ENCODE data around the gene KRTAP10-4. TPM values are rescaled to one million over a fixed set of nuclear protein-coding genes. Genes with fewer than 3 reads are reported as not detected.
A peak's percentile ranks its signal among the peaks of the same experiment; 100 is the strongest.

The KRTAP10-4 gene
- total RNA-seq, 1 donor from 2014 or later = not detected

DNA sequence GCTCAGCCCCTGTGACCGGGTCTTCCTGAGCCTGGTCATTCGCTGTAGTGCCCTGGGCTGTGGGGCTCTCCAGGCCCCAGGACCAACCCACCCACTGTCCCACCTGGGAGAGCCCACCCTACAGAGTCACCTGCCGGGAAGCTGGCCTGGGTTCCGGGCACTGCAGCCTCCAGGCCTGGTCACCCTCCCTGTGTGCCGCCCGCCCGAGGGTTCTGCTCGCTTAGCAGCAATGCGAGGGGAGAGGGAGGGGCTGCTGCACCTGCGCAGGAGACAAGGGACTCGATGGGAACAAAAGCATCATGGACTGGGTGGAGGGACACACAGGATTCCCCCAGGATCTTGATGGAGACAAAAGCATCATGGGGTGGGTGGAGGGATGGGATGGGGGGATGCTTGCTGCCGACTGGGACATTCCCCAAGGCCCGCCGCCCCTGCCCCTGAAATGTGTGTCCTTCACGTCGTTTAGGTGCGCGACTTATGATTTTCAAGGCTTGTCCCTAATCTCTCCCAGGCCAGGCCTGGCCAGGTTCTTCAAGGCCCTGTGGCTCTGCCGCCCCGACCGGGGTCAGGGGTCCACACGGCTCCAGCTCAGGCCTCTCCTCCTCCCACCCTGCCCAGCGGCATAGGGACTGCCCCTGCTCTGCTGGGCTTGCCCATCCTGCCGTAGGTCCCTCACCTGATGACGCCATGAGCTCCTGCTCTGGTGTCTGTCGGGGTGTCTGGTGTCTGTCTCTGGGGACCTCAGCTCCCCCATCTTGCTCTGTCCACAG is 40.0 kb downstream of the KRTAP10-4 start:
- Mint-ChIP-seq H3K36me3 (ENCODE audit: low read depth) (peaks cover 2% of the 10 kb centered on the region), H3K4me3 (ENCODE audit: unreplicated experiment) (no peak overlapping the region), H3K27ac (ENCODE audit: unreplicated experiment) (no peak overlapping the region), H3K27me3 (ENCODE audit: low read depth) (peaks cover 41% of the 10 kb centered on the region), H3K9me3 (ENCODE audit: low read depth) (peaks cover 20% of the 10 kb centered on the region), H3K4me1 (ENCODE audit: low read depth) (no peaks in the 10 kb centered on the region)
- peak; percentile 86 for DNase-seq (ENCODE audit: low spot score)
- TF ChIP-seq, protein P1, sequence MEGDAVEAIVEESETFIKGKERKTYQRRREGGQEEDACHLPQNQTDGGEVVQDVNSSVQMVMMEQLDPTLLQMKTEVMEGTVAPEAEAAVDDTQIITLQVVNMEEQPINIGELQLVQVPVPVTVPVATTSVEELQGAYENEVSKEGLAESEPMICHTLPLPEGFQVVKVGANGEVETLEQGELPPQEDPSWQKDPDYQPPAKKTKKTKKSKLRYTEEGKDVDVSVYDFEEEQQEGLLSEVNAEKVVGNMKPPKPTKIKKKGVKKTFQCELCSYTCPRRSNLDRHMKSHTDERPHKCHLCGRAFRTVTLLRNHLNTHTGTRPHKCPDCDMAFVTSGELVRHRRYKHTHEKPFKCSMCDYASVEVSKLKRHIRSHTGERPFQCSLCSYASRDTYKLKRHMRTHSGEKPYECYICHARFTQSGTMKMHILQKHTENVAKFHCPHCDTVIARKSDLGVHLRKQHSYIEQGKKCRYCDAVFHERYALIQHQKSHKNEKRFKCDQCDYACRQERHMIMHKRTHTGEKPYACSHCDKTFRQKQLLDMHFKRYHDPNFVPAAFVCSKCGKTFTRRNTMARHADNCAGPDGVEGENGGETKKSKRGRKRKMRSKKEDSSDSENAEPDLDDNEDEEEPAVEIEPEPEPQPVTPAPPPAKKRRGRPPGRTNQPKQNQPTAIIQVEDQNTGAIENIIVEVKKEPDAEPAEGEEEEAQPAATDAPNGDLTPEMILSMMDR (IDR thresholded peaks at IDR 0.05) = no peak

DNA sequence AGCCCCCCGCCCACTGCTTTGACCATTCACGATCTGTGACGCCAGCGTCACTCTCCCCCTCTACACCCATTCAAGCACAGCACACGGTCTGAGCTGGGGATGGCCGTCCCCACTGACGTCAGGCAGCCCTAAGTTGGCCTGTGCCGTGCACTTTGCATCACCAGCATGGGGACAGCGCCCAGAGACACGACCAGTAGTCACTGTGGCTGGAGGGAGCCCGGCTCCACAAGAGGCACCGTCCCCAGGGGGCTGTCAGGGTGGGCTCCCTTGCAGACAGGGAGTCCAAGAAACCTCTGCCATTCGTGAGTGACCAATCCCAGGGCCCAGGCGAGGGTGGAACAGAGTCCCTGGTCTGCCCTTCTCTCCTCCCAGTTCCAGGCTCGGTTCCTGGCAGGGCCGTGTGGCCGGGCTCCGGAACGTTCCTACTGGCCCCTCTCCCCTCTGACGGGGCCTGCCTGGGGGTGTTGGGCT is 40.7 kb downstream of the KRTAP10-4 start:
- TF ChIP-seq, protein P1 (IDR thresholded peaks at IDR 0.05) = no peak
- Mint-ChIP-seq H3K4me3 (ENCODE audit: unreplicated experiment) (no peak overlapping the region), H3K36me3 (ENCODE audit: low read depth) (peaks cover 2% of the 10 kb centered on the region), H3K9me3 (ENCODE audit: low read depth) (peaks cover 18% of the 10 kb centered on the region), H3K4me1 (ENCODE audit: low read depth) (no peaks in the 10 kb centered on the region), H3K27me3 (ENCODE audit: low read depth) (peaks cover 46% of the 10 kb centered on the region), H3K27ac (ENCODE audit: unreplicated experiment) (no peak overlapping the region)
- DNase-seq (ENCODE audit: low spot score) = peak; percentile 86

DNA sequence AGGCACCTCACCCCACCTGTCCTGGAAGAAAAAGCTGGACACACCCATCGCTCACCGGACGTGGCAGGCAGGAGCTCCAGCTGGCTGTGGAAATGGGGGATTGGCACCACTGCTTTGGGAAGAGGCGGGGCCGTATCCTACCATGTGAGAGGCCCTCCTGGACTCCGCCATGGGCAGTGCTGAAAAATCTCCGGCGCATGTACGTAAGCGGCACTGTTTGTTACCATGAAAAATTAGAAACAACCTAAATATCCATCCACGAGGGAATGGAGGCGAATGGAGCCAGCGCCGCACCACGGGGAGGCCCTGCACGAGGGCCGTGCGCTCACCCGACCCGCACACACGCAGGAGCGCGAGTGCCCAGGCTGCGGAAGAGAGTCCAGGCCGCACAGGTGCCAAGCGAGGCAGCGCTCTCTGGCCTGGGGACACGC is 41.4 kb downstream of the KRTAP10-4 start:
- Mint-ChIP-seq H3K36me3 (ENCODE audit: low read depth) (peaks cover 4% of the 10 kb centered on the region), H3K4me1 (ENCODE audit: low read depth) (no peaks in the 10 kb centered on the region), H3K27me3 (ENCODE audit: low read depth) (peaks cover 50% of the 10 kb centered on the region), H3K27ac (ENCODE audit: unreplicated experiment) (no peak overlapping the region), H3K4me3 (ENCODE audit: unreplicated experiment) (no peak overlapping the region), H3K9me3 (ENCODE audit: low read depth) (peaks cover 18% of the 10 kb centered on the region)
- no peak for DNase-seq (ENCODE audit: low spot score)
- TF ChIP-seq, protein P1 (IDR thresholded peaks at IDR 0.05) = no peak

DNA sequence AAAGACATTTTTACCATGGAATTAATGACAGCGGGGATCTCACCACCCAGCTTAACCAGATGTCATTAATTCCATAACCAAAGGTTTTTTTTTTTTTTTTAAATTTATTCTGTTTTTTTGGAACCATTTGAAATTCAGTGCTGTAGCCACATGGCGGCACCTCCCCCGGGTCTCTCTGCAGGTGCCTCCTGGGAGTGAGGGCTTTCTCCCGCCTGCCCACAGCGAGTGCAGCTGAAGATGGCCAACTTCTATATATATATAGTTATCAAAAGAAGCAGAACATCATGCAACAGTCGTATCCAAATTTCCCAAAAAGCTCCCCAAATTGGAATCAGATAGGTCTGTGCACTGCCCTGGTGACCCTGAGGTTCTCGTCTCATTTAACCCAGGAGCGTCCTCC is 41.9 kb downstream of the KRTAP10-4 start:
- Mint-ChIP-seq H3K36me3 (ENCODE audit: low read depth) (peaks cover 4% of the 10 kb centered on the region), H3K27me3 (ENCODE audit: low read depth) (peaks cover 52% of the 10 kb centered on the region), H3K4me1 (ENCODE audit: low read depth) (no peaks in the 10 kb centered on the region), H3K27ac (ENCODE audit: unreplicated experiment) (no peak overlapping the region), H3K4me3 (ENCODE audit: unreplicated experiment) (no peak overlapping the region), H3K9me3 (ENCODE audit: low read depth) (peaks cover 20% of the 10 kb centered on the region)
- no peak for DNase-seq (ENCODE audit: low spot score)
- TF ChIP-seq, protein P1 (IDR thresholded peaks at IDR 0.05) = no peak

DNA sequence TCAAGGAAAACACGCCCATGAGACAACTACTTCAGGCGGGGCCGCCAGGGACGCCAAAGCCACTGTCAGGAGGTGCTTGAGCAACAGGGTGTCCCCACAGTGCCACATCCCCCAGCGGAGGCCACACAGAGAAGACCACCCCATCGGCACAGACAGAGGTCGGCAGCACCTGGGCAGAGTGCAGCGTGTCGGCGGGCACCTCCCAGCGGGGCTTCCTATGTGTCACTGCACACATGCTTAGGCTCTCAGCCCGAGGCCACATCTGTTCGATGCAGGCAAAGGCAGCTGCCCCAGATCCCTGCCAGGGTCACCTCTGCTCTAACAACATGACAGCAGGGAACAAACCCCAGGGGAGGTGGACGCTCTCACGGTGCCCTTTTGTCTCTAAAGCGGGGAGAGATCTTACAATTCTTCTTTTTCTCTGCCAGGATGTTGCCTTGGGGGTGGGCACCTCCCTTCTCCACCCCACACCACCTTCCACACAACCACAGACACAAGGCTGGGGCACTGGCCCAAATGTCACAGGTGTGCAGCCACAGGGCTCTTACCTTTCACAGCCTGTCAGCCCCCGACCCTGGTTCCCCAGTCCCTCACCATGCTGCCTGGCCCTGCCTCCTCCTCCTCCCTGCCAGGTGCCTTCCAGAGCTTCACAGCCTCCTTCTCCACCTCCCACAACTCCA is 42.5 kb downstream of the KRTAP10-4 start:
- Mint-ChIP-seq H3K27me3 (ENCODE audit: low read depth) (peaks cover 56% of the 10 kb centered on the region), H3K36me3 (ENCODE audit: low read depth) (peaks cover 7% of the 10 kb centered on the region), H3K4me3 (ENCODE audit: unreplicated experiment) (no peak overlapping the region), H3K27ac (ENCODE audit: unreplicated experiment) (no peak overlapping the region), H3K9me3 (ENCODE audit: low read depth) (peaks cover 22% of the 10 kb centered on the region), H3K4me1 (ENCODE audit: low read depth) (no peaks in the 10 kb centered on the region)
- peak; percentile 87 for DNase-seq (ENCODE audit: low spot score)
- TF ChIP-seq, protein P1 (IDR thresholded peaks at IDR 0.05) = no peak

Measured in chondrocyte (in vitro differentiated cells).